ENCODE results near the gene CPEB3.

CPEB3 gene

DNA sequence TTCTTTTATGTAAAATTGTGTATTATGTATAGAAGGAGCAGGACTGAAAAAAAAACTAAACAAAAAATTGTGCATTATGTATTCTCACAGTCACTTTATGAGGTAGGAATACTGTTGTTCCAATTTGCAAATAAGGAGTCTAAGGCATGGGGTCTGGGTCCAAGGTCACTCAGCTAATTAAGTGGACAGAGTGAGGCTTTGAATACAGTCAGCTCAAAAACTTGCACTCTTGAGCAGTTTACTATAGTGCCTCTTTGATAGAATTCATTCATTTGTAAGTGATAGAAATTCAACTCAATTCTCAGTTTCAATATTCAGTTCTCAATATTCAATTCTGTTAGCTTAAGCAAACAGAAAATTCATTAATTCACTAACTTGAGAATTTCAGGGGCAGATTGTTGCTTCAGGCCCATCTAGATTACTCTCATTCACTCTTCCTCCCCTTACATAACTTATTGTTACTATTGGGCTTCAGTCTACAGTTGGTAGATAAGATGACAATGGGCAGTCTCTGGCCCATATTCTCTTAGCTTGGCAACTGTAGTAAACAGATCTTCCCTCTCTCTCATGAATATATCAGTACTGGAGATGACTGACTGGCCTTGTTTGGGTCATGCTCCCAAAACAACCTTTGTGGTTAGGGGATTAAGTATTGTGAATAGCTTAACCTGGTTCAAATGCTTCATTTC, 280.7 kb downstream of the CPEB3 start:
- H3K27me3 ChIP-seq = no peaks in the 10 kb centered on the region
- no peak overlapping the region for H3K27ac ChIP-seq
- H3K36me3 ChIP-seq = peaks cover 58% of the 10 kb centered on the region
- TF ChIP-seq CTCF (IDR thresholded peaks at IDR 0.05) = no peak
- H3K9me3 ChIP-seq = no peaks in the 10 kb centered on the region
- H3K4me1 ChIP-seq (ENCODE audit: control insufficient read depth in 1 of 2, insufficient read depth in 1 of 2, low read depth in 1 of 2, low read length in 1 of 2) = no peaks in the 10 kb centered on the region
- no peak overlapping the region for H3K4me3 ChIP-seq (ENCODE audit: low read depth in 1 of 2, low read length in 1 of 2)

DNA sequence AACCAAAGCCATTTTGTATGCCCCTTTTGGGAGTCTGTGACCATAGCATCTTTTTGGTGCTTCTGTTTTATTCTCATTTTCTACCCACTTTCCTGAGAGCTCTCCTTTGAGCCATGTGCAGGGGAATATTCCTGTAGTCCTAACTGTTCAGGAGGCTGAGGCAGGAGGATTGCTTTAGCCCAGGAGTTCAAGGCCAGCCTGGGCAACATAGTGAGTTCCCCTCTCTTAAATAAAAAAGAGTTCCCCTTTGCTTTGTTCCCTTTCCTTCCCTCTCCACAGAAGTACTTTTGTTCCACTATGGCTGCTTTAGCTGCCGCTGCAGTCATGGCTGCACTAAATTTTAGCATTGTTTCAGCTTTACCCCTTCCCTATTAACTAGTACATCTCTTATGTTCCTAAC, 281.4 kb downstream of the CPEB3 start:
- H3K27me3 ChIP-seq = no peaks in the 10 kb centered on the region
- H3K27ac ChIP-seq = no peak overlapping the region
- TF ChIP-seq CTCF (IDR thresholded peaks at IDR 0.05) = no peak
- no peak overlapping the region for H3K4me3 ChIP-seq (ENCODE audit: low read depth in 1 of 2, low read length in 1 of 2)
- peaks cover 51% of the 10 kb centered on the region for H3K36me3 ChIP-seq
- H3K4me1 ChIP-seq (ENCODE audit: control insufficient read depth in 1 of 2, insufficient read depth in 1 of 2, low read depth in 1 of 2, low read length in 1 of 2) = no peaks in the 10 kb centered on the region
- no peaks in the 10 kb centered on the region for H3K9me3 ChIP-seq

- Histone ChIP-seq H3K4me1 (ENCODE audit: control insufficient read depth in 1 of 2, insufficient read depth in 1 of 2, low read depth in 1 of 2, low read length in 1 of 2) (no peaks in the 10 kb centered on the region), H3K36me3 (peaks cover 31% of the 10 kb centered on the region), H3K9me3 (no peaks in the 10 kb centered on the region), H3K4me3 (ENCODE audit: low read depth in 1 of 2, low read length in 1 of 2) (no peak overlapping the region), H3K27ac (no peak overlapping the region), H3K27me3 (no peaks in the 10 kb centered on the region)
- no peak for TF ChIP-seq CTCF (IDR thresholded peaks at IDR 0.05)
These were observed 284.9 kb downstream of the CPEB3 start for GRCh38 chr10:92005978-92006377.

GRCh38 chr10:92003258-92003657, 287.6 kb downstream of the CPEB3 start:
- Histone ChIP-seq H3K4me3 (ENCODE audit: low read depth in 1 of 2, low read length in 1 of 2) (no peak overlapping the region), H3K27me3 (no peaks in the 10 kb centered on the region), H3K9me3 (no peaks in the 10 kb centered on the region), H3K4me1 (ENCODE audit: control insufficient read depth in 1 of 2, insufficient read depth in 1 of 2, low read depth in 1 of 2, low read length in 1 of 2) (no peaks in the 10 kb centered on the region), H3K27ac (no peak overlapping the region), H3K36me3 (peaks cover 22% of the 10 kb centered on the region)
- TF ChIP-seq CTCF (IDR thresholded peaks at IDR 0.05) = no peak

GRCh38 chr10:92001995-92002394, 288.9 kb downstream of the CPEB3 start:
- TF ChIP-seq CTCF (IDR thresholded peaks at IDR 0.05) = no peak
- no peak overlapping the region for H3K4me3 ChIP-seq (ENCODE audit: low read depth in 1 of 2, low read length in 1 of 2)
- H3K36me3 ChIP-seq = peaks cover 21% of the 10 kb centered on the region
- H3K9me3 ChIP-seq = no peaks in the 10 kb centered on the region
- no peaks in the 10 kb centered on the region for H3K27me3 ChIP-seq
- no peaks in the 10 kb centered on the region for H3K4me1 ChIP-seq (ENCODE audit: control insufficient read depth in 1 of 2, insufficient read depth in 1 of 2, low read depth in 1 of 2, low read length in 1 of 2)
- no peak overlapping the region for H3K27ac ChIP-seq

All from neutrophil (primary cell).